HG03460 (cell line): ENCODE data around the gene USP12.
A peak's percentile ranks its signal among the peaks of the same experiment; 100 is the strongest.
"Not testable (repeated sequence)": the region's sequence is repeated elsewhere in the genome, so short reads cannot be mapped to it uniquely, and the experiment has no call there.

ENCODE experiments used
- ATAC-seq: cut with Tn5 transposase; IDR thresholded peaks from one replicate; pipeline ENCODE4 v1.9.1; 2021; ENCODE audit not compliant: unreplicated experiment

The USP12 gene, protein sequence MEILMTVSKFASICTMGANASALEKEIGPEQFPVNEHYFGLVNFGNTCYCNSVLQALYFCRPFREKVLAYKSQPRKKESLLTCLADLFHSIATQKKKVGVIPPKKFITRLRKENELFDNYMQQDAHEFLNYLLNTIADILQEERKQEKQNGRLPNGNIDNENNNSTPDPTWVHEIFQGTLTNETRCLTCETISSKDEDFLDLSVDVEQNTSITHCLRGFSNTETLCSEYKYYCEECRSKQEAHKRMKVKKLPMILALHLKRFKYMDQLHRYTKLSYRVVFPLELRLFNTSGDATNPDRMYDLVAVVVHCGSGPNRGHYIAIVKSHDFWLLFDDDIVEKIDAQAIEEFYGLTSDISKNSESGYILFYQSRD

DNA sequence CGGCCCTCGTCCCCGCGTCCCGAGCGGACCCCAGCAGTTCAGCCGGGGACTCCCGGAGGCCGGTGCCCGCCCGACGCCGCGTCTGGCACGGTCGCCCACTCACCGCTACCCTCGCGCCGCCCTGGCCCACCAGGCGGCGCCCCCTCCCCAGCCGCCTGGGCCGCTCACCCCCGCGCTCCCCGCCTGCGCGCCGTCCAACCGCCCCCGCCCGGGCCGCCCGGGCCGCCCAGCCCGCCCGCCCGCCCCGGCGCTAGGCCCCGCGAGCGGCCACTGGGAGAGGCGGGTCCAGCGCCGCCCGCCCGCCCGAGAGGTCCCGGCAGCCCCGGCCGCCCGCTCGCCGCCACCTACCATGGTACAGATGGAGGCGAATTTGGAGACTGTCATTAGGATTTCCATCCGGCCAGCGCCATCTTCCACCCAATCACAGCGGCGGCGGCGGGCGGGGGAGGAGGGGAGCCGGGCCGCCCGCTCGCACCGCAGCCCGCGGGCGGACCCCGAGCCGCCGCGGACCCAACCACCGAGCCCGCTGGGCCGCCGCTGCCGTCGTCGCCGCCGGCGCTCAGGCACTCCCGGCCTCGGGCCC lies at the start of gene USP12:
USP12 (minus strand) TSS at position 568 of the 583 bp plus-strand sequence; CDS start at position 396, 172 bp downstream.
- ATAC-seq, result peak; percentile 4

- no peak for ATAC-seq
Measured at GRCh38 chr13:27219611-27220010, 48.0 kb upstream of the USP12 start.

- not testable (repeated sequence) for ATAC-seq
Measured at GRCh38 chr13:27218861-27219260, 47.2 kb upstream of the USP12 start.

DNA sequence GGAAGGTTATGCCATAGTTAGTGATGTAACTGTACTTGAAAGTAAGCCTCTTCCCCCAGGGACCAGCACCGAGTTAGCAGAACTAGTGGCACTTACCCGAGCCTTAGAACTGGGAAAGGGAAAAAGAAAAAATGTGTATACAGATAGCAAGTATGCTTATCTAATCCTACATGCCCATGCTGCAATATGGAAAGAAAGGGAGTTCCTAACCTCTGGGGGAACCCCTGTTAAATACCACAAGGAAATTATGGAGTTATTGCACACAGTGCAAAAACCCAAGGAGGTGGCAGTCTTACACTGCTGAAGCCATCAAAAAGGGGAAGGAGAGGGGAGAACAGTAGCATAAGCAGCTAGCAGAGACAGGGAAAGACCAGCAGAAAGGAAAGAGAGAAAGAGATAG lies 46.2 kb upstream of the USP12 start:
- not testable (repeated sequence) for ATAC-seq

DNA sequence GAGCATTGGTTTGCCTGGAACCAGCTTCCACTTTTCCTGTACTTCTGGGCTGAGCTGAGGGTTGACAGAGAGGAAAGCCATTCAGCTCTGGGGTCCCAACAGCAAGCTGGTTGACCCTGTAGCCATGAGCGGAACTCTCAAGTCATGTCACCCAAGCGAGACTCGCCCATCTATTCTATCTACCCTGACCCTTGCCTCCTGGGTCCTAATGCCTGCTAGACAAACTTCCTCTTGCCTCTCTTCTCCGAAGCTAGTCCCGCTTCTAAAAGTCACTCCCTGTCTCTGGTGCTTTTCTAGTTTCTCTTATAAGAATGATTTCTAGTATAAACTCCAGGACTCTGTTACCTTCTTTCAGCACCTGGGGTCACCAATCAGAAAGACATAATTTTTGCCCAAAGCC lies 41.8 kb upstream of the USP12 start:
- not testable (repeated sequence) for ATAC-seq

- no peak for ATAC-seq
Measured at GRCh38 chr13:27211771-27212364, 40.3 kb upstream of the USP12 start.

GRCh38 chr13:27211271-27211670 lies 39.7 kb upstream of the USP12 start:
- no peak for ATAC-seq

GRCh38 chr13:27208514-27208913 lies 36.9 kb upstream of the USP12 start:
- no peak for ATAC-seq

- ATAC-seq, result no peak
Measured at GRCh38 chr13:27203854-27204253, 32.2 kb upstream of the USP12 start.

GRCh38 chr13:27203186-27203585 lies 31.6 kb upstream of the USP12 start:
- ATAC-seq, result no peak

- ATAC-seq, result no peak
Measured at GRCh38 chr13:27201661-27202060, 30.1 kb upstream of the USP12 start.

DNA sequence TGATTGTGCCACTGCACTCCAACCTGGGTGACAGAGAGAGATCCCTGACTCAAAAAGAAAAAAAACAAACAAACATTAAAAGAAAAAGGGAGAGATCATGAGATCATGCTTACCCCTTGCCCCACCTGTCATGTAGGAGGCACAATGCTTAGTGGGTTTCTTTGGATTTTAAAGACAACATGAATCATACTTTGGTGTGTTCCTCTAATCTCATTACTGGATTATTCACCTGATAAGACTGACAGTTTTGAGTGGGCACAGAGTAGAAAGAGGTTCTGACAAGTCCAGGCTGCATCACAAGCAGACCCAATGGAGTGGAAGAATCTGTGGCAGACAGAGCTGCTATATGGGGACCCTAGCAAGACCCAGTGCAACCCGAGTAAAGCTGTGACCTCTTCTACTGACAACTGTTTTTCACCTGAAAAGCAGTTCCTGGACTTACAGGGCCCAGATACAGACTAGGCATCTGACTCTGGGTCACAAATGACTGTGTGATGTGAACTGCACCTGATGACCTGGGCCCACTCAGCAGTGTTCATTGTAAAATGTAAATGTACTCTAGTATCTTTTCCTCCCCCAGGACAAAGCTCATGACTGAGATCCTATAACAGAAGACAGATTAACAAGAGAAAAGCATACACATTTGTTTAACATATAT lies 28.9 kb upstream of the USP12 start:
- ATAC-seq, result no peak

DNA sequence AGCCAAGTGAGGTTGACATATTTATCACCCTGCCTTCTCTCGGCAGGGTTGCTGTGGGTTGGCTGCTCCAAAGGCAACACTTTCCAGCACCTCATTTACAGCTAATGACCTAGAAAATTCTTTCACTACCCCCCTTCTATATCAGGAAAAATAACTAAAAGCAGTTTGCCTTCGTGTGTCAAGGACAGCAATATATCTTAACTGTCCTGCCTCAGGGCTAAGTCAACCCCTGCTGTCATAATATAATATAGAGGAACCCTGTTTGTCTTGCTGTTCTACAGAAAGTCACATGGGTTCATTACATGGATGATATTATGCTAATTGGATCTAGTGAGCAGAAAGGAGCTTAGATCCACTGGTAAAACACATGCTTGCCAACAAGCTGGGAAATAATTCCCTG lies 28.1 kb upstream of the USP12 start:
- no peak for ATAC-seq

GRCh38 chr13:27199211-27199610 lies 27.6 kb upstream of the USP12 start:
- ATAC-seq, result no peak

- no peak for ATAC-seq
Measured at GRCh38 chr13:27194895-27195764, 23.5 kb upstream of the USP12 start.

- no peak for ATAC-seq
Measured at GRCh38 chr13:27194209-27194608, 22.6 kb upstream of the USP12 start.

GRCh38 chr13:27193496-27193895 lies 21.9 kb upstream of the USP12 start:
- ATAC-seq, result no peak

DNA sequence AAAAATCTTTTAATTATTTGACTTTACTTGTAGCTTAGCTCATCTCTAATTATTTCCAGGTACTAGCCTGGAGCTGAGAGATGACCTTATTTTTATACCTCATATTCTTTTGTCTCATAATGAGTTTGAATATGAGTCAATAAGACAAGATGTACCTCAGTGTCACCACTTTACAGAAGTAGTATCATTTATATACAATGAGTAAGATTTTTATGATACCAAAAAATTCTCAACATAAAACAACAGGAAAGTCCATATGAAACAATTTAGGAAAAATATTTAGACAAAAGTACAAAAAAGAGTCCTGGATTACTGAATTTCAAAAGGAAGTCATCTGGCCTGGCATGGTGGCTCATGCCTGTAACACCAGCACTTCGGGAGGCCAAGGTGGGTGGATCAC lies 21.4 kb upstream of the USP12 start:
- ATAC-seq, result no peak

DNA sequence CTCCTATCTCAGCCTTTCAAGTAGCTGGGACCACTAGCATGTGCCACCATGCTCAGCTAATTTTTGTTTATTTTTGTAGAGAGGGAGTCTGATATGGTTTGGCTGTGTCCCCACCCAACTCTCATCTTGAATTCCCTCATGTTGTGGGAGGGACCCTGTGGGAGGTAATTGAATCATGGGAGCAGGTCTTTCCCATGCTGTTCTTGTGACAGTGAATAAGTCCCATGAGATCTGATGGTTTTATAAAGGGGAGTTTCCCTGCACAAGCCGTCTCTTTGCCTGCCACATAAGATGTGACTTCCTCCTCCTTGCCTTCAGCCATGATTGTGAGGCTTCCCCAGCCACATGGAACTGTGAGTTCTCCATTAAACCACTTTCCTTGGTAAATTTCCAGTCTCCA lies 20.8 kb upstream of the USP12 start:
- not testable (repeated sequence) for ATAC-seq

- no peak for ATAC-seq
Measured at GRCh38 chr13:27189192-27189591, 17.6 kb upstream of the USP12 start.

DNA sequence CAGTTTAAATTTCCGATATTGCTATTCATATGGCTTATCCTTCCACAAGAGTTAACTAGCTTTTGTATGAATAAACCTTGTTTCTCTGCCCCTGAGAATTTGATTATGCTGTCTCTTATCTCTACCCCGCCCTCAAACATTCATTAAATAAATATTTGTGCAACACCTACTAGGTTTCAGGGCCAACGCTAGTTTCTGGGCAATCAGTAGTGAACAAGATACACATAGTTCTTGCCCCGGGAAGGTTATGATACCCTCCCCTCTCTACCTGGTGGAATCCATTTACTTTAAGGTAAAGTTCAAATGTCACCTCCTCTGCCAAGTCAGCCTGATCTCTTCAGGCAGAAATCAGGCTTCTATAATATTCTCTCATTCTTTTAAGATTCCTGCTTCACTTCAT lies 16.6 kb upstream of the USP12 start:
- no peak for ATAC-seq
